M059J (cell line): Measurements from ENCODE around the gene SLITRK5. TPM values are rescaled to one million over a fixed set of nuclear protein-coding genes. Genes with fewer than 3 reads are reported as not detected.

Experiments
- DNase-seq: peaks from one replicate; pipeline ENCODE4 v3.0.0-alpha.2; 2012; ENCODE audit warnings: low read depth
- total RNA-seq: library from RNA; depleted of rRNA; stranded (reverse); fragments of >200 nt; shearing (Covaris generic); gene quantifications from 2 replicates; pipeline ENCODE4 v1.2.3, GENCODE V29; 2014

SLITRK5 gene
- total RNA-seq, 1 experiment from 2014 or later, result under 0.01 TPM

- DNase-seq, result no peak
Observed at GRCh38 chr13:87712012-87712411, 40.8 kb downstream of the SLITRK5 start.
